Activated CD4-positive, alpha-beta T cell treated with anti-CD3 and anti-CD28 coated beads, Interleukin-2, Interleukin-4, amounts not matched to agents 100 ng/mL and 50 ng/mL, durations not matched to agents 16 hours and 8 hours (primary cell): ENCODE results near the gene SPATA2.
"Not testable (repeated sequence)": the region's sequence is repeated elsewhere in the genome, so short reads cannot be mapped to it uniquely, and the experiment has no call there.

ENCODE experiments used
- DNase-seq: peaks from one replicate; pipeline ENCODE4 v3.0.0-alpha.2; 2020; ENCODE audit warnings: low spot score

SPATA2 gene

DNA sequence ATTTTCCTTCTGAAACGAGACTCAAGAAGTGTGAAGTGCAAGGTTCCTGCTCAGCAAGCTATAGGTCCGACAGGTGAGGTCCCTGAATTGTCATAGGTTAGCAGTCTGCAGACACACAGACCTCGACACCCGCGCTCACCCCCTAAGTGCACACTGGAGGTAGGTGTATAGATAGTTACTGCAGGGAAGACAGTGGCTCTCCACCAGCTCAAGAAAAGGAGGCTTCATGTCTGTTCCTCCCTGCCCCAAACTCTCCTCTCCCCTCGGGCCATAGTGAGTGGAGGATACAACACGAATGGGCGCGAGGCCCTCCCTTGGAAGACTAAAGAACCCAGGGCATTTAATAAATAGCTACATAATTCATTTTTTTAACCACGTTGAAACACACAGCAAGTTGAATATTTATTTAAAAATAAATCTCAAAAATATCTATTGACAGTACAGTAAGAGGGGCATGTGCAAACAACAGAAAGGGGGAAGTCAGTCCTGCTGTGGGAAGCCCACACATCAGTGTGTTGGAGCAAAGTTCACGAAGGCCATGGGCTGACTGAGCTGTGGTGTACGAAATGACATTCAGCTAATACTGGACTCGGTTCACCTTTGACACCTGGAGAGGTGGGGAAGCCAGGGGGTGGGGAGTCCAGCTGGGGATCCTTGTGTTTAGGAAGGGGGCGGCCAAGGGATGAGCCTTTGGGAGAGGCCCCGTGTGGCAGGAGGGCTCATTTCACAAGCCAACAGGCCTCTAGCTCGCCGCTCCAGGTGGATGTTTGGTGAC is 10.7 kb downstream of the SPATA2 start:
- DNase-seq: no peak

DNA sequence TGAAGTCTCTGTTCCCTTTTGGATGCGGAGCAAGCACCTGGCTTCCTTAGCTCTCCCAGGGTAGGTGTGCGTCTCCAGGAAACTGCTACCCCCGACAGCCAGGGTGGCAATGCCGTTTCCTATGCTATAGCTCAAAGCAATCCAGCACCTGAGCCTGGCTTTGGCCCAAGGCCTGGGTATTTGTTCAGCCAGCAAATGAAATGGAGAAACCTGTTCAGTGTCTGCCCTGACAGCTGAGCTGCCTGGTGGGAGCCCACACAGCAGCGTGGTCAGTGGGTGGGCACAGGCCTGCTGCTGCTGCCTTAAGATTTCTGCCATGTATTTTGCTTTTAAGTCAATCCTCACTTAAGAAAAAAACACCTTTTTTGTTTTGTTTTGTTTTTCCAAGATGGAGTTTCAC is 13.7 kb downstream of the SPATA2 start:
- no peak for DNase-seq

DNA sequence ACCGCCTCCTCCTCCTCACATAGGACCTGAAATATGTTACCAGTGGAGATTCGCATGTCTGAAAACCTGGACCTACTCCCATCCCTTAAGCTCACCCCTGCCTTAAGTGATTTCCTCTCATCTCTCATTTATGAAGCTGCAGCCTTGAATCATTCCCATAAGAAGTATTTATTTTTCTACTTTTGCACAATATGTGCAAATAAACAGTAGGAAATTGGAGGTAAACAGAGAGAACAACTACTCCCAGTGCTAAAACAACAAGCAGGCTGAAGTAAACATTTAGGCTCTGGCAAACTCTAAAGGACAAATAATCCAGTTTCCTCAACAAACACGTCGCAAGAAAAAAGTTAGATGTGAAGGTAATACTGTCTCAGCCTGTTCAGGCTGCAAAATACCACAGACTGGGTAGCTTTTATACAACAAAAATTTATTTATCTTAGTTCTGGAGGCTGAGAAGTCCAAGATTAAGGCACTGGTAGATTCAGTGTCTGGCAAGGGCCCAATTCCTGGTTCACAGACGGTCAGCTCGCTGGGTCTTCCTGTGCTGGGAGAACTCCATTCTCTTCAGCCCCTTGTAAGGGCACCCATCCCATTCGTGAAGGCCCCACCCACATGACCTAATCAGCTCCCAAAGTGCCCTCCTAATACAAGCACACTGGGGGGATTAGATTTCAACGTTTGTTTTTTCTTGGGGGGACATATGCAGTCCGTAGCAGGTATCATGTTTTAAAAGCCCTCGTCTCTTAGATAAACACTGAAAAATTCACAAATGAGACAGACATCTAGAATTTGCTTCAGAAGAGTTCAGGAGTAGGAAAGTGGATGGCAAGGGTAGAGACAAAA is 15.6 kb downstream of the SPATA2 start:
- no peak for DNase-seq

DNA sequence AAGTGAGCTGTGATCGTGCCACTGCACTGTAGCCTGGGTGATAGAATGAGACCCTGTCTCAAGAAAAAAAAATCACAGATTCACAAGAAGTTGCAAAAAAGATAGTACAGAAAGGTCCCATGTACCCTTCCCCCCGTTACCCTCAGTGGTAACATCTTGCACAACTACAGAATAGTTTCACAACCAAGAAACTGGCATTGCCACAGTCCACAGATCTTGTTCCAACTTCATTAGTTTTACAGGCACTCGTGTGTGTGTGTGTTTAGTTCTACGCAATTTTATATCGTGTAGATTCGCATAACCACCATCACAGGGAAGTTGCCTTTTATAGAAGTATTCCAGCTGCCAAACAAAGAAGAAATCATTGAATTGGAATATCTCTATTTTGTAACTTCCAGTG is 19.1 kb downstream of the SPATA2 start:
- DNase-seq: no peak

DNA sequence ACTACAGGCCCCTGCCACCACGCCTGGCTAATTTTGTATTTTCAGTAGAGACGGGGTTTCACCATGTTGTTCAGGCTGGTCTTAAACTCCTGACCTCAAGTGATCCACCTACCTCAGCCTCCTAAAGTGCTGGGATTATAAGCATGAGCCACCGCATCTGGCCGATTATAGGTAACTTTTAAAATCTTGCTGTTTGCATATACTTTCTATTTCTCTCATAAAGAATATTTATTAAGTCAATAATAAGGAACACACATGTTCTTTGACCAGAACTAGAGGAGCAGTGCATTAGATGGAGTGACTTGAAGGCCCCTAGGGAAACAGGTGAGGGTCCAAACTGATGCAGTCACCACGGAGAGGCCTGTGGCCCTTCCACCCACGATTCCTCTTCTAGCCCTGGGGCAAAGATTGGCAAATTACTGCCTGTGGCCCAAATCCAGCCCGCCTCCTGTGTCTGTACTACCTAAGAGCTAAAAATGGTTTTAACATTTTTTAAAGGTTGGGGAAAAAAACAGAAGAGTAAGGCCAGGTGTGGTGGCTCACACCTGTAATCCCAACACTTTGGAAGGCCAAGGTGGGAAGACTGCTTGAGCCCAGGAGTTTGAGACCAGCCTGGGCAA is 19.7 kb downstream of the SPATA2 start:
- not testable (repeated sequence) for DNase-seq

DNA sequence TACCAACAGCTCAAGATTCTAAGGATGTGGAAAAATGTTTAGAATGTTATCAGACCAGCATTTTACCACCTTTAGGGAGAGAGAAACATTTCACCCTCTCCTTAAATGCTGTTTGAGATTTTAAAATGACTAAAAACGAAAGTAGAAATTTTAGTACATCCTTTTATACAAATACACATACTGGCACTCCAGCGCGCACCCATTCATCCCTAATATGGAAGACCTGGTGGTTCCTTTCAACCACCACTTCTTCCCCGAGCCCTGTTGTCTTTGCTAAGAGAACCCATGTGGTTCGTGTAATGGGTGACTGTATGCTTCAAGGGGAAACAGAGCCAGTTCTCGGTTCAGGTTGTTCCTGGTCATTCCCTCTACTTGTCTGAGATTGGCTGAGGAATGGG is 21.3 kb downstream of the SPATA2 start:
- peak; percentile 73 for DNase-seq

DNA sequence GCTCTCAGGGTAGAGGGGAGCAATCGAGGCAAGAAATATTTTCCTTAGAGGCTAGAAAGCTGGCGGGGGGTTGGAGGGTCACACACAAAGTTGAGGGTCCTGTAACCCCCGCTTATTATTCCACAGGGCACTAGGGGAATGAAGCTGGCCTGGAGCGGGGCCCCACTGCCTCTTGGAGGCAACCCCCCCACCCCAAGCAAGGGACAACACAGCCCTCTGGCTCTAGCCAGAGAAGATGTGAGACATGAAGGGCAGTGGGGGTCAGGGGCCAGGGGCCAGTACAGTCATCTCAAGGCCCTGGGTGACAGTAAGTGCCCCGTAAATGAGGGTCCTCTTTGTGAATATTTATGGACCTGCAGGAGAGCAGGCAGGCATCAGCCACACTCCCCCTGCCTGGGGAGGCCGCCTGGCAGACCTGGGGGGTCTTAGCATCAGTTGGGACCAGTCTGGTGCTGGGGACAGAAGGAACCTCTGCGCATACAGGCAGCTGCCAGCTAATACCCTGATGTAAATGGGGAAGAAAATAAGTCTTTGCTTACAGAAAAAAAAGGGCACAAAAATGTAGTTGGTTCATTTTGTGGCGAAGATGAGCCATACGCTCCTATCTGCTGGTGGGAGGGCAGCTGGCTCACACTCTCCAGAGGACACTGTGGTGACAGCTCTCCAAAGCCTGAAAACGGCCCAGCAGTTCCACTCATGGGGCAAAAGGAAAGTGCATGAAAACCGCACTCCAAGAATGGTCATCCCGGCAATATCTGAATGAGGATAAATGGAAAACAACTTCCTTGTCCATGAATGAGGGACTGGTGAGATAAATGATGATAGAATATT is 21.9 kb downstream of the SPATA2 start:
- peak; percentile 44 for DNase-seq

DNA sequence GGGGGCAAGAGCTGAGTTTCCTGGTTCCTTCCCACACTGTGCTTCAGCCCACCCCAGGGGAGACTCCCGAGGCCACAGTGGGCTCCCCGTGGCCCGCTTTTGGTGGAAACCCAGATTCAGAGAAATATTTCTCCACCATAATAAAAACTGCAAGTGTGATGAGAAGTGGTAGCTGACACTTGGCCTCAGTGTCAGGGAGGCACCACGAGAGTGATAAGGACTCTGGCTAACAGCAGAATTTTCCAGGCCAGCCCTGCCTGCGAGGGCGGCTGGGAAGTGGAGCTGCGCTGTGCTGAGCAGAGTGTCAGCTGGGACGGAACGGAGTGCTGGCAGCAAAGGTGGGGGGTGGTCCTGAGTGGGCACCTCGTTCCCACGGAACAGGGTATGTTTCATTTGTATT is 22.5 kb downstream of the SPATA2 start:
- DNase-seq: no peak

DNA sequence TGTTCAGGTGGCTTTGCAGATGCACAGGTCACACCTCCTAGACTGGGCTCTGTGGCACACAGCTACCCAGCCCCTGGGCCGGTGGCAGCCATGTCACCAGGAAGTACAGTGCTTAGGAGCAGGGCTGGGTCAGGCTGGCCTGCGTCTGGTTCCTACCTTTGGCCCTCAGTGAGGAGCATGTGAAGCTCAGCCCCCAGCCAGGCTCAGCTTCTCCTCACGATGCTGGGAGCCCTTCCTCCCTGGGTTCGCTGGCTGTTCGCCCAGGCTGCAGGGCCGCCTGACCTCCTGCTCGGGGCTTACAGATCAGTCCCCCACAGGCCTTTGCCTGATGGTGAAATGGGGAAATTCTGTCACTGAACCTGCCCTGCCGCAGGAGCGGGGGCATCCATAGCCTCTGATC is 23.1 kb downstream of the SPATA2 start:
- DNase-seq: no peak

DNA sequence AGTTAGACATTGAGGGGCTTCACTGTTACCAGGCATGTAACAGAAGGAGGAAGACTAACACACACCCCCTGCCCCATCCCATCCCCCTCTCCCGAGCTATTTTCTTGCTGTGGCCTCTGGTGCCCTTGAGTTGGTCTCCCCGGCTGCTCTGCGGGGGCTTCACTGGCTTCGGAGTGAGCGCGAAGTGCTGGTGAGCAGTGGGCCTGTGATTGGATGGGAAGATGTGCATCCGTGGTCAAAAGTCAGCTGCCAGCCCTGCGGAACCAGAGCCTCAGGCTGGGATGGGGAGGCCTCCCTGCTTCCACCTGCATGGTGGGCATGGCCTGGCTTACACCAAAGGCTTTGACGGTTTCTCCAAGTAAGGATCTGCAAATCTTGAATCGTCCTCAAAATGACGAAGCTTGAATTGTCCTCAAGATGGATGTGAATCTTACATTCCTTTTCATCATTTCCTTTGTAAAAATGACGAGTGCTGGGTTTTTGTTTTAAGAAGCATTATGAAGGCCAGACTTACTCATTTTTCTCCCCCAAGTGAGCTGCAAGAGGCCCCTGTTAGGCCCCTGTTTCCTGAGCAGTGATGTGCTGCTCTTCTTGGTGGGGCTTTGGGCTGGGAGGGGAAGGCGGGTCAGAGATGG is 23.7 kb downstream of the SPATA2 start:
- DNase-seq: peak; percentile 11

DNA sequence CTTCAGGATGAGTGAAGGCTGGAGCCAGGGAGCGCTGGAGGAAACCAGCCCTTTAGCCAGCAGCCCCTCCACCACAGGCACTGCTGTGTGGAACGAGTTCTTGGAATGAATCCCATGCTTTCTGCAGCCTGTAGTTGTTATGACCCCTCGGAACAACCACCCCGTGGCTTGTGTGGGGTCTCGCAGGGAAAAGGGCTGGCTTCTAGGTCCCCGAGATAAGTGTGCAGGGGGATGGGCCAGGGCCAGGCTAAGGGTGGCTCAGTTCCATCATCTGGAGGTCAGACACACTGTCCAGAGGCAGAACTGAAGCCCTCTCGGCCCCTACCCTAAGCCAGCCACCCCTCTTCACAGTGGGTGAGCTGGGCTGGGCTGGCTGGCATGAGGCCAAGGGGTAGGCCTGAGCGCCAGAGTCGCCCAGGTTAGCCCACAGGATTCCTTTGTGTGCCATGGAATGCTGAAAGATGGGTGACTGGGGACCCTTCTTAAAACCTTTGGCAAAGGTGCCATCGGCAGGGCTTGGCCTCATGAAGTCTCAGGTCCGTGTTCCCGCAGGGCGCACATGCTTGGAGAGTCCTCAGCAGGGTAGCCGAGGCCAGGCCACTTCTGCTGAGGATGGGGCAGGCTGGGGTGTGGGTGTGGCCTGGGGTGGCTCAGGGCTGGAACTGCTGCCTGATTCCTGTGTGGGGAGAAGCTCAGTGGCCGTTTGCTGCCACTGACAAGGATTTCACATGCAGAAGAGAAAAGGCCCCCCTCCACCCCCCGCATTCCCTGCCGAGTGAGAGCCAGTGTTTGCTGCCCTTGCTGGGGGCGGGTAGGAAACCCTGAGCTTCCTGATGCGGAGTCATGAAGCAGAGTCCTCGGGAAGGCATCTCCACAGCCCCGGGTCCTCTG is 24.6 kb downstream of the SPATA2 start:
- DNase-seq: no peak

DNA sequence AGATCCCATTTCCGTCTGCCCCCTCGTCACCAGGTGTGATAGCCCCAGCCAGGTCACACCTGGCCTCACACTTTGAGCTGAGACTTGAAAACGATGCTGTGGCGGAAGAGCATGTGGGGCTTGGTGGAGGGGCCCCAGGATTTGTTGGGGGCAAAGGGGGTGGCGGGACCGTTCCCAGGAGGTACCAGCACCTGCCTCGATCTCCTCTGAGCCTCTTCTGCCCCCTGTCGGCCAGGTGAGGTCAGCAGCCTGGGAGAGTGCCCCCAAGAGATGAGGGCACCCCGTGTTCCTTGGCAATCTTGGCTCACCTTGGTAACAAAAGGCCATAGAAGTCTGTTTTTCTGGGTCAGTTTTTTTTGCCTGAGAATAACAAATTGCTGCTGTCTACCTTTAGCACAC is 25.4 kb downstream of the SPATA2 start:
- DNase-seq: no peak

DNA sequence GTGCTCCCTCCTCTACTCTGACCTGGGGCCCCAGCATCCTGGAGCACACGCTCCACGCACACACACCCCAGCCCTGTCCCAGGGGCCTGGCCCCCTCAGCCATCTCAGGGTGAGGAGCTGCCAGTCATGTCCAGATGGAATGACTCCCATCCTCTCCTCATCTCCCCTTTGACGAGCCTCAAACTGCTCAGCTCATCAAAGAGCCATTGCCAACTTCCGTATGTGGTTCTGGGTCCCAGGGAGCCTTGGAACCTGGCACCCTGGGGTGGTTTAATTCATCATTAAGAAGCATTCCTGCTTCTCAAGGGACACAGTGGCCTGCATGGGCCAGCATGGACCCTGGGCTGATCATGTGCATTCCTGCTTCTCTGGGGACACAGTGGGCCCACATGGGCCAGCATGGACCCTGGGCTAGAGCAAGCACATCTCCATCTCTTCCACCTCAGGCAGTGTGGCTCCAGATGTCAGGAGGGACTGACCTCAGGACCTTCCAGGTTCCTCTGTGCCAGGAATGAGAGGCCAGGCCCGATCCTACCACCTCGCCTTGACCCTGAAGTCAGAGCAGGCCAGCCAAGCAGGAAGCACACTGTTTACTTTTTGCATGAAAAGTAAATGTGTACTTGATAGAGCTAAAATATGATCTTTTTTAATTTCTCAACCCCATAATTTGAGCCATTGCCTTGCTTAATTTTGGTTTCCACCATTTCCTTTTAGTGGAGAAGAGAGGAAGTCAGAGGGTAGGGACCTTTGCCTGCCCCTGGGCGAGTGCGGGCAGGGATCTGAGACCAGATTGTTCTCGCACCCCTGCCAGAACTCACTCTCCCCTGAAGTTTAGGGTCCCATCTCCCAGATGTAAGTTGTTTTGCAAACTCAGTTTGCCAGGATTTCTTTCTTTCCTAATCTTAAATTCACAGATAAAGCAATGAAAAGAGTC is 26.1 kb downstream of the SPATA2 start:
- DNase-seq: no peak

DNA sequence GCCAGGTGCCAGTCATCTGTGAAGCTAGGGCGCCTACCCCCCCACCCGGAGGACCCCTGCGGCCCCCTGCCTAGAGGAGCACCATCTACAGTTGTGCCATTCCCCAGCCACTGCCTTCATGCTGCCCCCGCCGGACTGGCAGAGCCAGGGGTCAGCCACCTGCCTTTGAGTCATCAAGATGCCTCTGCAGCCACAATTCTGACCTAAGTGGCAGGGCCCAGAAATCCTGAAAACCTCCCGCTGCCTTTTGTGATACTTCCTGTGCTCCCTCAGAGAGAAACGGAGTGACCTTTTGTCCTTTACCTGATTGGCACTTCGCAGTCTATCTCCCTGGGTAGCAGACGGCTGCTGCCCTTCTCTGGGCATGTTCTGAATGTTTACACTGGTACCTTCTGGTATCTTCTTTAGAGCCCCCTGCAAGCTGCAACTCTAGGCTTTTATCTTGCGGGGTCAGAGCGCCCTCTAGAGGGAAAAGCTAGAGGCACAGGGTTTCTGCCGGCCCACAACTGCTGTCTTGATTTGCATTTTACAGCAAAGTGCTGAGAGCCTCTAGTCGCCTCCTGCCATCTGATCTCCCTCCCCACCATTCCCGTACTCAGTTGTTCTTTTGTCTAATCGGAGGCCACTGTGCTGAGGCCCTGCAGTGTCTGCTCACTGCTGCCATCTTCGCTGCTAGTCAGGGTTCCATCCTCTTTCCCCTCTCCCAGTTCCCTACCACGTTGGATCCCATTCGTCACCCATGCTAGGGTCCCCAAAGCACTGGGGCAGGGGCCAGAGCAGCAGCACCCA is 26.9 kb downstream of the SPATA2 start:
- peak; percentile 58 for DNase-seq

DNA sequence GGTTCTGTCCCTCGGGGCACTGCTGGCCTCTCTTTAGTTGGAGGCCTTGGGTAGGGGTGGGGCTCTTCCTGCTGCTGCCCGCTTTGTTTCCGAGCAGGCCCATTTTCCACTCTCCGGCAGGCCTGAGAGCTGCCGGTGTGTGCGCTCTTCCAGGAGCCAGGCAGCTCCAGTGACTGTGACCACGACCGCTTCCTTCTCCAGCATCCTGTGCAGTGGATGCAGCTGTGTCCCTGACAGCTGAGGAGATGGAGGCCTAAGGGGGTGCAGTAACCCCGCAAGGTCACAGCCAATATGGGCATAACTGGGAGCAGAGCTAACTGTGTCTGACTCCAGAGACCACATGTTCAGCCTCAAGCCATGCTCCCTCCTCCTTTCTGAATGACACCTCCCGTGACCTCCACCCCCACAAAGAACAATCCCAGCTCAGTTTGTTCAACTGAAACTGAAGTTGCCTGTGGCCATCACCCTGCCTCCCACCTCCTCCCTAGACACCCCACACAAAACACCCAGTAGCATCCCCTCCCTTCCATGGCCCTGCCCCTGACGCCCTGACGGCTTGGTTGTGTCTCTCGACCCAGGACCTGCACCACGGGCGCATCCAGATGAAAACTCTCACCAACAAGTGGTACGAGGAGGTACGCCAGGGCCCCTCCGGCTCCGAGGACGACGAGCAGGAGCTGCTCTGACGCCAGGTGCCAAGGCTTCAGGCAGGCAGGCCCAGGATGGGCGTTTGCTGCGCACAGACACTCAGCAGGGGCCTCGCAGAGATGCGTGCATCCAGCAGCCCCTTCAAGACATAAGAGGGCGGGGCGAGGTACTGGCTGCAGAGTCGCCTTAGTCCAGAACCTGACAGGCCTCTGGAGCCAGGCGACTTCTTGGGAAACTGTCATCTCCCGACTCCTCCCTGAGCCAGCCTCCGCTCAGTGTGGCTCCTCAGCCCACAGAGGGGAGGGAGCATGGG is 27.8 kb downstream of the SPATA2 start:
- no peak for DNase-seq

DNA sequence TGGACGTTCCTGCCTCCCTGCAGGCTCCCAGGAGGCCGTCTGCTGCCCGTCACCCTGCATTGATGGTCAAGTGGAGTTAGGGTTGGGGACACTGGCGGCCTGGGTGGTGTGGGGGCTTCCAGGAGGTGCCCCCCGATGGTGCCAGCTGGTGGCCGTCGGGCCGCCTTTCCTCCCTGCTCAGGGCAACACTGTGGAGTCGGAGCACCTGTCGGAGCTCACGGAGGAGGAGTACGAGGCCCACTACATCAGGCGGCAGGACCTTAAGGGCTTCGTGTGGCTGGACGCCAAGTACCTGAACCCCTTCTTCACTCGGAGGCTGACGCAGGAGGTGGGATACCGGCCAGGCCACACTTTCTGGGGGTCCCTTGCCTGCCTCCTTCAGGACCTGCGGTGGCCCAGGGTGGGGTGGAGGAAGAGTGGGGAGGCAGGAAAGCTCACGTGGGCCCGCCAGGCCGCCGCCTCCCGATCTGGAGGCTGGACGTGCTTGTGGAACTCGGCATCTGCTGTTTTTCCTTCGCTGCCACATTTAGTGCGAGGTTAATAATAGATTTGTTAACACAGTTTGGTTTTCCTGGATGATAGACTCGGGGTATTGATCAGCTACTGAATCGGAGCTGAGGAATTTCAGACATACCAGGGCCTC is 28.6 kb downstream of the SPATA2 start:
- DNase-seq: no peak
